Subcutaneous adipose tissue (tissue), 4 donors: Measurements from ENCODE around the gene ARHGEF25. TPM values are rescaled to one million over a fixed set of nuclear protein-coding genes. Genes with fewer than 3 reads are reported as not detected.

Experiments
- total RNA-seq, 4 donors: library from RNA; depleted of rRNA; stranded (reverse); fragments of >200 nt; gene quantifications; one replicate each; pipeline ENCODE4 v1.1.0, GENCODE V29; 2016
- TF ChIP-seq, protein P1 (sequence below): fragments of 450-650 bp; IDR thresholded peaks from one replicate; pipeline ENCODE4 v1.5.1; 2016; ENCODE audit warnings: low read depth, mild to moderate bottlenecking, control low read depth, antibody characterized with exemption, moderate library complexity

Gene ARHGEF25
- total RNA-seq, 4 donors from 2014 or later: 2.1 to 13.6 (median 8.9) TPM

DNA sequence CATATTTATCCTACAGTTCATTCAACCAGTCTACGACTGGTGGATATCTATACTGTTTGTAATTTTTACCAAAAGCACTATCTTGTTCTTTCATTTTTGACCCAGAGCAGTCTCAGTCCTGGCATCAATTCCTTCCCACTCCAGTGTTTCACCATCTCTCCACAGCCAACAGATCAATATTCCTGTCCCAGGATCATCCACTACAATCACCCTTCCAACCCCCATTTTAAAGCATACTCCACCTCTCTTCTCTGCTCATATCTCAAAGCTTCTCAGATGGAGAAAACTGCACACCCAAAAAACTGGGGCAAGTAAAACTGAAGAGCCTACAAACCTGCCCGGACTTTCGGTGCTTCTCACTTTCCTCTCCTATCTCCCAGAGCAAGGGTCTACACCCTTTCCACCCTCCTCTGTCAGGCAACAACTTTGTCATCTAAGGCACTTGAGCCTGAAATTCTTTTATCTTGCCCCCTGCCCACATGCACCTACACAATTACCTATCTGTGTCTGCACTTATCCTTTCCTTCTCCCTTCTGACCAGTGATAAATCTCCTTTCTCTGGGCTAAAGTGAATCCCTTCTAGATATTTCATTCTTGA, 24.3 kb upstream of the ARHGEF25 start:
- TF ChIP-seq, protein P1, sequence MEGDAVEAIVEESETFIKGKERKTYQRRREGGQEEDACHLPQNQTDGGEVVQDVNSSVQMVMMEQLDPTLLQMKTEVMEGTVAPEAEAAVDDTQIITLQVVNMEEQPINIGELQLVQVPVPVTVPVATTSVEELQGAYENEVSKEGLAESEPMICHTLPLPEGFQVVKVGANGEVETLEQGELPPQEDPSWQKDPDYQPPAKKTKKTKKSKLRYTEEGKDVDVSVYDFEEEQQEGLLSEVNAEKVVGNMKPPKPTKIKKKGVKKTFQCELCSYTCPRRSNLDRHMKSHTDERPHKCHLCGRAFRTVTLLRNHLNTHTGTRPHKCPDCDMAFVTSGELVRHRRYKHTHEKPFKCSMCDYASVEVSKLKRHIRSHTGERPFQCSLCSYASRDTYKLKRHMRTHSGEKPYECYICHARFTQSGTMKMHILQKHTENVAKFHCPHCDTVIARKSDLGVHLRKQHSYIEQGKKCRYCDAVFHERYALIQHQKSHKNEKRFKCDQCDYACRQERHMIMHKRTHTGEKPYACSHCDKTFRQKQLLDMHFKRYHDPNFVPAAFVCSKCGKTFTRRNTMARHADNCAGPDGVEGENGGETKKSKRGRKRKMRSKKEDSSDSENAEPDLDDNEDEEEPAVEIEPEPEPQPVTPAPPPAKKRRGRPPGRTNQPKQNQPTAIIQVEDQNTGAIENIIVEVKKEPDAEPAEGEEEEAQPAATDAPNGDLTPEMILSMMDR: no peak

DNA sequence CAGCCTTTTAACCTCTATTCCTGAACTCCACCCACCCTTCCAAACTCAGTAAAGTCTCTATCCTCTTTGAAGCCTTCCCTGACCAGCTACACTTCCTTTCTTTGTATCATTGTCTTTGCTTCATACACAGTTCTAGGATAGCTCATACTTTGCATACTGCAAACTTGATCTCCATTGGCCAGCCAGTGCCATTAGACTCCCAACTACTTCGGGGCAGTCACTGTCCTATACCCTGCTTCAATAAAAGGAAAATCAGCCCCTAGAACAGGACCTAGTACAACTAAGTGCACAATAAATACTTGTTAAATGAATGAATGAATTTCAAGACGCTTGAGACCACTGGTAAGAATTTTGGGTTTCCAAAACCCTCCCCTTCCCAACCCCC, 20.8 kb upstream of the ARHGEF25 start:
- TF ChIP-seq, protein P1: no peak

DNA sequence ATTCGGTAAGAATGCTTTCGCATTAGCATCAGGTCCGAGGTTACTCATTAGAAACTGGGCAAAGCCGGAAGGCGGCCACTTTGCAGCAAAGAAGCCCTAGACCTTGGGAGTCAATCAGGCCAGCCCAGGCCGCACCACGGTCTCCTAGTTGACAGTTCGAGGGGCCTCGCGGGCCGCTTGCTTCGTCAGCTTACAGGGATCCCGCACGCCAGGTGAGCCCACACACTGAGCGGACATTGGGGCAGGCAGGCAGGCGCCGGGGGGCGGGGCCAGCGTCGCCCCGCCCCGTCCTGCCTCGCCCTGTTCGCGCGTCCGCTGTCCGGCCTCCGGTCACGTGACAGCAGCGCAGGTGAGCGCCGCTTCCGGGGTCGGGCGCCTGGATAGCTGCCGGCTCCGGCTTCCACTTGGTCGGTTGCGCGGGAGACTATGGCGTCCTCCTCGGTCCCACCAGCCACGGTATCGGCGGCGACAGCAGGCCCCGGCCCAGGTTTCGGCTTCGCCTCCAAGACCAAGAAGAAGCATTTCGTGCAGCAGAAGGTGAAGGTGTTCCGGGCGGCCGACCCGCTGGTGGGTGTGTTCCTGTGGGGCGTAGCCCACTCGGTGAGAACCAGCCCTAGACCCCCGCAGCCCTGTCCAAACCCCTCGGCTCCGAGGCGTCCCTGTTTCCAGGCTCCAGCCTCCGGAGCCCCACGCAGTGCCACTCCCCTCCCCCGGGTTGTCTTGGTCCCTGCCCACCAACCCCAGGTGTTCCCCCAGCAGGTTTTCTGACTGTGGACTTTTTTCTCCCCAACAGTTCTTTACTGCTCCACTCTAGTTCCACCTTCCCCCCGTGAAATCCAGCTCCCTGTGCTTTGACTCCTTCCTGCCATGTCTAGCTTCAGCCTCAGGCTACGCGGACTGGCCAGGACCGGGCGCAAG, 20.1 kb upstream of the ARHGEF25 start, which contains the start of gene PIP4K2C:
Gene PIP4K2C (plus strand): TSS at position 329 of the 918 bp plus-strand sequence. CDS start 98 bp downstream, at position 427.
- TF ChIP-seq, protein P1: no peak

DNA sequence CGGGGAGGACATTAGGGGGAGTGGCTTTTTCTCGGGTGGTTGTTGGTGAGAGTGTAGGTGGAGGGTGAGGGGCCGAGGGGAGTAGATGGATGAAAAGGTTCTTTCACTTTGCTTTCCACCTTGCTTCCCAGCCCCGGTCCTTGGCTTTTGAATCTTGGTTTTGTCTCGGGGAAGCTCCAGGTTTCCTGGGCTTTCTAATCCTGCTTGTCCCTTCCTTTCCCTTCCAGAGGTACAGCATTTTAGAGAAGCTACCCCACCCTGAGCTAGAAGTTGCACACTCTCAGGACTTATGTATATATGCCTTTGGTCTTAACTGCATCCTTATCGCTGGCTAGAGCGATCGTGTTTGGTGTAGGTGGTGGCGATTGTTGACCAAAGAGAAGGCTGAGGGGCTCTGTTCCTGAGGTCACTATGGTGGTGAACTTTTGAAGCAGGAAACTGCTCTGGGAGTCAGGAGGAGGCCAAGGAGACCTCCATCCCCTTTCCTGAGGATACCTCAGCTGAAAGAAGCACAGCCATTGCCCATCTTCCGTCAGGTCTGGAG, 19.4 kb upstream of the ARHGEF25 start:
- TF ChIP-seq, protein P1: no peak

DNA sequence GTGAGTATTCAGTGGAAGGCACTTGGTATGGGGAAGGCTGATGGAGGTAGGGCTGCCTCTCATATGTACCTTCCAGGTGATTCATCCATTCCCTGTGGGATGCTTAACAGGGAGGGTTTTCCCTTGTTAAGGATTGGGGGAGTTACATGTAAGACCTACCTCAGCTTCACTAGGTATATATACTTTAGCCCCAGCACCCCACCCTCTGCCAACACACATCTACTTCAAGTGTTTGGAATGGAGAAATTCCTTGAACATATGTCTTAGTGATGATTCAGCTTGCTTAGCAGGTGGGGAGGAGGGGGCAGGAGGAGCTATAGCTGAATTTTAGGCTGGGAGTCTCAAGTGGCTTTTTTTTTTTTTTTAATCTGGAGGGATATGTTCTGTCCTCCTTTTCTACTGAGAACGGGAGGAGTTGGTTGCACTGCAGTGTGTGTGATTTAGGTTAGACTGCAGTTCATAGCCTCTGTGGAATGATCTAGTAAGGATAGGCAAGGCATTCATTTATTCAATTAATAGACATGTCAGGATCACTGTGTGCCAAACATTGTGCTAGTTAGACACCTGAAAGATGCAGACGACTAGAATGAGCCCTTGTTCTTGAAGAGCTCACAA, 18.6 kb upstream of the ARHGEF25 start:
- TF ChIP-seq, protein P1: no peak

DNA sequence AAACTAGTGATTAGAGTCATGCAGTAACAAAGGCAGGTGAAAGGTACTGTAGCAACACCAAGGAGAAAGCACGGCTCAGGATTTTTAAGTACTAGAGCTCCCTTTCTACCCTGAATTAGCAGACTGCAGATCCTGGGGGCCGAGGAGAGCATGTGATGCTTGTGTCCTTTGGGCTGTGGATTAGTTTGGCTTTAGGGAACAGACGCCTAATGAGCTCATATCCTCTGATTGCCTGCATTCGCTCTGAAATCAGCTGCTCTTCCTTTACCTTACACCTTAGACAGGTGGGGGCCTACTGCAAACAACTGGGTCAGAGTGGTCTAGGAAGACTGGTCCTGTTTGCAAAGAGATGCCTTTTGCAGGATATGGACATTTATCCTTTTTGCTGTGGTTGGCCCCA, 18.0 kb upstream of the ARHGEF25 start:
- TF ChIP-seq, protein P1: no peak

DNA sequence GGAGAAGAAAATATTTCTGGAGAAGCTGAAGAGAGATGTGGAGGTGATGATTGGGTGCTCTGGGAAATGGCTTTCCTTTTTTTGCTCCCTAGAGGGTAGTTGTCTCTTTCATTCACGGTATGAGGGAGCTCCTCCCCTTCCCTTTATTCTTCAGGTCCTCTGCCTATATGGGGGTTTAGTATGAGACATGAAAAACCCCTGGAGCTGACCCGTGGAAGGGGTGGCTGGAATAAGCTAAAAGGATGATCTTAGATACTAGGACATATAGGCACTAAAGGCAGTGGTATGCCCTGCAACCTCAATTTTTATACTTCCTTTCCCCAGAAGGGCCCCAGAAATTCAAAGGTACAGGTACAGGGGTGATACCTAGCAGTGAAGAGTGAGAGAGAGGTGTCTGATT, 10.8 kb upstream of the ARHGEF25 start:
- TF ChIP-seq, protein P1: no peak
